ENCODE measurements around the gene UTS2B. TPM values are rescaled to one million over a fixed set of nuclear protein-coding genes. Genes with fewer than 3 reads are reported as not detected.

UTS2B gene
- total RNA-seq, 1 experiment from 2014 or later, result 0.26 TPM

DNA sequence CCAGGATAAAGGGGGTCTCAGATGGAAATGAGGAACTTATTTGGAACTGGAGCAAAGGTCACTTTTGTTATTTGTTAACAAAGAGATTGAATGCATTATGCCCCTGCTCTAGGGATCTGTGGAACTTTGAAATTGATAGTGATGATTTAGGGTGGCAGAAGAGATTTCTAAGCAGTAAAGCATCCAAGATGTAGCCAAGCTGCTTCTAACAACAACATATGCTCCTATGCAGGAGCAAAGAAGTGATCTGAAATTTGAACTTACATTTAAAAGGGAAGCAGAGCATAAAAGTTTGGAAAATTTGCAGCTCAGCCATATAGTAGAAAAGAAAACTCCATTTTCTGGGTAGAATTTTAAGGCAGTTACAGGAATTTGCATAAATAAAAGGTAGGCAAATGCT is 31.5 kb downstream of the UTS2B start:
- ChIA-PET POLR2A (no interaction called here), CTCF (no interaction called here)
- Histone ChIP-seq H3K4me3 (ENCODE audit: low read depth in 2 of 2, low read length in 2 of 2) (no peak overlapping the region), H3K9me3 (ENCODE audit: control insufficient read depth, insufficient read depth, low read depth, low read length) (no peaks in the 10 kb centered on the region), H3K27me3 (ENCODE audit: control insufficient read depth, insufficient read depth, low read length) (no peaks in the 10 kb centered on the region), H3K36me3 (ENCODE audit: control insufficient read depth, insufficient read depth, low read length) (no peaks in the 10 kb centered on the region), H3K27ac (ENCODE audit: low read length) (no peak overlapping the region), H3K4me1 (ENCODE audit: control insufficient read depth, insufficient read depth, low read length) (no peaks in the 10 kb centered on the region)
- TF ChIP-seq, protein P1, sequence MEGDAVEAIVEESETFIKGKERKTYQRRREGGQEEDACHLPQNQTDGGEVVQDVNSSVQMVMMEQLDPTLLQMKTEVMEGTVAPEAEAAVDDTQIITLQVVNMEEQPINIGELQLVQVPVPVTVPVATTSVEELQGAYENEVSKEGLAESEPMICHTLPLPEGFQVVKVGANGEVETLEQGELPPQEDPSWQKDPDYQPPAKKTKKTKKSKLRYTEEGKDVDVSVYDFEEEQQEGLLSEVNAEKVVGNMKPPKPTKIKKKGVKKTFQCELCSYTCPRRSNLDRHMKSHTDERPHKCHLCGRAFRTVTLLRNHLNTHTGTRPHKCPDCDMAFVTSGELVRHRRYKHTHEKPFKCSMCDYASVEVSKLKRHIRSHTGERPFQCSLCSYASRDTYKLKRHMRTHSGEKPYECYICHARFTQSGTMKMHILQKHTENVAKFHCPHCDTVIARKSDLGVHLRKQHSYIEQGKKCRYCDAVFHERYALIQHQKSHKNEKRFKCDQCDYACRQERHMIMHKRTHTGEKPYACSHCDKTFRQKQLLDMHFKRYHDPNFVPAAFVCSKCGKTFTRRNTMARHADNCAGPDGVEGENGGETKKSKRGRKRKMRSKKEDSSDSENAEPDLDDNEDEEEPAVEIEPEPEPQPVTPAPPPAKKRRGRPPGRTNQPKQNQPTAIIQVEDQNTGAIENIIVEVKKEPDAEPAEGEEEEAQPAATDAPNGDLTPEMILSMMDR (IDR thresholded peaks at IDR 0.05), result no peak
- TF ChIP-seq SIN3A (IDR thresholded peaks at IDR 0.05; ENCODE audit: borderline replicate concordance, insufficient read depth, low read depth, low read length), result no peak
- no peak for TF ChIP-seq POLR2AphosphoS5 (IDR thresholded peaks at IDR 0.05; ENCODE audit: low read depth, low read length)
- intact Hi-C loops (cut with micrococcal nuclease; ENCODE audit: unreplicated experiment) (no loop called here), in situ Hi-C loops (cut with HindIII; ENCODE audit: low pct_unique_long_range_greater_than_20kb, low sequenced_read_pairs) (no loop called here)
- no peak for DNase-seq (ENCODE audit: low read depth, low spot score)
- no peak for ATAC-seq
- no TSS peak for BruUV-seq (replicated peaks)

DNA sequence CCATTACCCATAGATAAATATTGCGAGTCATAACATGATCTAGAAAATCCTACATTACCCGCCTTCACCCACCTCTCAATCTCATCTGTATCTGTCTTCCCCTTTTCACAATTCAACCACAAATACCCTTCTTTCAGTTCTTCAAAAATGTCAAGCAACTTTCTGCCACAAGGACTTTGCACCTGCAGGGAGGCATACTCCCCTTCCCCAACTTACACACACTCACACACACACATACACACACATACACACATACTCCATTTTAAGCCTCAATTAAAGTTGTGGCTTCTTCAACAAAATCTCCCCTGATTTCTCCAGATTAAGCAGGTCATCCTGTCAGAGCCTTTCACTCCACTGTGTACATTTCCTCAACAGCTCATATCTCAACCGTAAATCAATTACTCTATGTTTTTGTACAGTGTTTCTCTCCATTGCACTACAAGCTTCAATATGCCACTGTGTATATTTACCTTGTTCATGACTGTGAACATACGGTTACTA is 34.2 kb downstream of the UTS2B start:
- DNase-seq (ENCODE audit: low read depth, low spot score), result no peak
- no TSS peak for BruUV-seq (replicated peaks)

More for the DNA sequence above, 34.2 kb downstream of the UTS2B start:
- Histone ChIP-seq H3K4me3 (ENCODE audit: low read depth in 2 of 2, low read length in 2 of 2) (no peak overlapping the region), H3K9me3 (ENCODE audit: control insufficient read depth, insufficient read depth, low read depth, low read length) (no peaks in the 10 kb centered on the region), H3K27me3 (ENCODE audit: control insufficient read depth, insufficient read depth, low read length) (no peaks in the 10 kb centered on the region), H3K4me1 (ENCODE audit: control insufficient read depth, insufficient read depth, low read length) (no peaks in the 10 kb centered on the region), H3K27ac (ENCODE audit: low read length) (no peak overlapping the region), H3K36me3 (ENCODE audit: control insufficient read depth, insufficient read depth, low read length) (no peaks in the 10 kb centered on the region)
- TF ChIP-seq SIN3A (IDR thresholded peaks at IDR 0.05; ENCODE audit: borderline replicate concordance, insufficient read depth, low read depth, low read length) (no peak), TCF7L2 (IDR thresholded peaks at IDR 0.05; ENCODE audit: low read depth, low read length) (no peak), POLR2AphosphoS5 (IDR thresholded peaks at IDR 0.05; ENCODE audit: low read depth, low read length) (no peak)
- TF ChIP-seq, protein P1 (IDR thresholded peaks at IDR 0.05), result no peak
- TF ChIP-seq, protein P2, sequence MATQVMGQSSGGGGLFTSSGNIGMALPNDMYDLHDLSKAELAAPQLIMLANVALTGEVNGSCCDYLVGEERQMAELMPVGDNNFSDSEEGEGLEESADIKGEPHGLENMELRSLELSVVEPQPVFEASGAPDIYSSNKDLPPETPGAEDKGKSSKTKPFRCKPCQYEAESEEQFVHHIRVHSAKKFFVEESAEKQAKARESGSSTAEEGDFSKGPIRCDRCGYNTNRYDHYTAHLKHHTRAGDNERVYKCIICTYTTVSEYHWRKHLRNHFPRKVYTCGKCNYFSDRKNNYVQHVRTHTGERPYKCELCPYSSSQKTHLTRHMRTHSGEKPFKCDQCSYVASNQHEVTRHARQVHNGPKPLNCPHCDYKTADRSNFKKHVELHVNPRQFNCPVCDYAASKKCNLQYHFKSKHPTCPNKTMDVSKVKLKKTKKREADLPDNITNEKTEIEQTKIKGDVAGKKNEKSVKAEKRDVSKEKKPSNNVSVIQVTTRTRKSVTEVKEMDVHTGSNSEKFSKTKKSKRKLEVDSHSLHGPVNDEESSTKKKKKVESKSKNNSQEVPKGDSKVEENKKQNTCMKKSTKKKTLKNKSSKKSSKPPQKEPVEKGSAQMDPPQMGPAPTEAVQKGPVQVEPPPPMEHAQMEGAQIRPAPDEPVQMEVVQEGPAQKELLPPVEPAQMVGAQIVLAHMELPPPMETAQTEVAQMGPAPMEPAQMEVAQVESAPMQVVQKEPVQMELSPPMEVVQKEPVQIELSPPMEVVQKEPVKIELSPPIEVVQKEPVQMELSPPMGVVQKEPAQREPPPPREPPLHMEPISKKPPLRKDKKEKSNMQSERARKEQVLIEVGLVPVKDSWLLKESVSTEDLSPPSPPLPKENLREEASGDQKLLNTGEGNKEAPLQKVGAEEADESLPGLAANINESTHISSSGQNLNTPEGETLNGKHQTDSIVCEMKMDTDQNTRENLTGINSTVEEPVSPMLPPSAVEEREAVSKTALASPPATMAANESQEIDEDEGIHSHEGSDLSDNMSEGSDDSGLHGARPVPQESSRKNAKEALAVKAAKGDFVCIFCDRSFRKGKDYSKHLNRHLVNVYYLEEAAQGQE (IDR thresholded peaks at IDR 0.05; ENCODE audit: insufficient read depth in 1 of 2, low read depth in 2 of 2, low read length in 1 of 2), result no peak
- in situ Hi-C loops (cut with HindIII; ENCODE audit: low pct_unique_long_range_greater_than_20kb, low sequenced_read_pairs), result no loop called here
- intact Hi-C loops (cut with micrococcal nuclease; ENCODE audit: unreplicated experiment), result no loop called here
- ATAC-seq, result no peak
- ChIA-PET POLR2A (no interaction called here), CTCF (no interaction called here)
